ENCODE measurements around the gene B4GALT2. TPM values are rescaled to one million over a fixed set of nuclear protein-coding genes. Genes with fewer than 3 reads are reported as not detected.

B4GALT2 gene
- 10 to 100 TPM in 2 of 4 donors, 1 to 10 TPM in 2; 2.3 to 45.8 (median 18.5) TPM for total RNA-seq

- TF ChIP-seq CTCF (IDR thresholded peaks at IDR 0.05) (no peak), POLR2A (IDR thresholded peaks at IDR 0.05) (no peak)
- peaks cover 4 to 8% of the 10 kb centered on the region in 2 donors for H3K4me1 ChIP-seq
- no peaks in the 10 kb centered on the region for H3K27me3 ChIP-seq
- DNase-seq = peak; percentile 26 to 53
- H3K27ac ChIP-seq = peak within 1 kb of the TSS; percentile 52 to 70
- intact Hi-C loops (cut with DNase I; ENCODE audit: low total_unique reads) = no loop called here
- peak within 1 kb of the TSS; percentile 42 to 87 for H3K4me3 ChIP-seq
- H3K9me3 ChIP-seq = no peaks in the 10 kb centered on the region
- no peaks in the 10 kb centered on the region for H3K36me3 ChIP-seq
These were observed at the start of gene B4GALT2 for GRCh38 chr1:43978551-43979260. B4GALT2 (plus strand) TSS chr1:43979210; CDS start chr1:43981161, 1,951 bp downstream.

GRCh38 chr1:43930168-43930948 is 48.7 kb upstream of the B4GALT2 start:
- no peaks in the 10 kb centered on the region for H3K27me3 ChIP-seq
- H3K4me1 ChIP-seq = peaks cover 0 to 11% of the 10 kb centered on the region in 2 donors
- no peak overlapping the region for H3K27ac ChIP-seq
- no peak for DNase-seq
- no peak overlapping the region for H3K4me3 ChIP-seq
- intact Hi-C loops (cut with DNase I; ENCODE audit: low total_unique reads) = no loop called here
- no peaks in the 10 kb centered on the region for H3K9me3 ChIP-seq
- TF ChIP-seq CTCF (IDR thresholded peaks at IDR 0.05) (peak in 1 of 4 experiments; percentile 12), POLR2A (IDR thresholded peaks at IDR 0.05) (no peak)
- H3K36me3 ChIP-seq = no peaks in the 10 kb centered on the region

- peaks cover 0 to 11% of the 10 kb centered on the region in 2 donors for H3K4me1 ChIP-seq
- H3K27ac ChIP-seq = no peak overlapping the region
- H3K9me3 ChIP-seq = no peaks in the 10 kb centered on the region
- intact Hi-C loops (cut with DNase I; ENCODE audit: low total_unique reads) = no loop called here
- H3K27me3 ChIP-seq = no peaks in the 10 kb centered on the region
- H3K36me3 ChIP-seq = no peaks in the 10 kb centered on the region
- TF ChIP-seq CTCF (IDR thresholded peaks at IDR 0.05) = no peak
- no peak for TF ChIP-seq POLR2A (IDR thresholded peaks at IDR 0.05)
- DNase-seq = no peak
- no peak overlapping the region for H3K4me3 ChIP-seq
These were observed 48.1 kb upstream of the B4GALT2 start for GRCh38 chr1:43930949-43931275.

GRCh38 chr1:43931711-43932660 is 47.0 kb upstream of the B4GALT2 start:
- Histone ChIP-seq H3K4me1 (peaks cover 0 to 11% of the 10 kb centered on the region in 2 donors), H3K36me3 (no peaks in the 10 kb centered on the region), H3K27me3 (no peaks in the 10 kb centered on the region), H3K27ac (no peak overlapping the region), H3K4me3 (no peak overlapping the region), H3K9me3 (no peaks in the 10 kb centered on the region)
- no peak for TF ChIP-seq POLR2A (IDR thresholded peaks at IDR 0.05)
- no peak for TF ChIP-seq CTCF (IDR thresholded peaks at IDR 0.05)
- intact Hi-C loops (cut with DNase I; ENCODE audit: low total_unique reads) = no loop called here
- no peak for DNase-seq
